NCI-H1694 treated with DMSO at 0.1 percent for 48 hours (cell line): ENCODE measurements around the gene CIBAR2.

ENCODE experiments used
- DNase-seq: peaks from one replicate; lab custom pipeline; 2025; lab: John Stamatoyannopoulos, UW

The CIBAR2 gene

DNA sequence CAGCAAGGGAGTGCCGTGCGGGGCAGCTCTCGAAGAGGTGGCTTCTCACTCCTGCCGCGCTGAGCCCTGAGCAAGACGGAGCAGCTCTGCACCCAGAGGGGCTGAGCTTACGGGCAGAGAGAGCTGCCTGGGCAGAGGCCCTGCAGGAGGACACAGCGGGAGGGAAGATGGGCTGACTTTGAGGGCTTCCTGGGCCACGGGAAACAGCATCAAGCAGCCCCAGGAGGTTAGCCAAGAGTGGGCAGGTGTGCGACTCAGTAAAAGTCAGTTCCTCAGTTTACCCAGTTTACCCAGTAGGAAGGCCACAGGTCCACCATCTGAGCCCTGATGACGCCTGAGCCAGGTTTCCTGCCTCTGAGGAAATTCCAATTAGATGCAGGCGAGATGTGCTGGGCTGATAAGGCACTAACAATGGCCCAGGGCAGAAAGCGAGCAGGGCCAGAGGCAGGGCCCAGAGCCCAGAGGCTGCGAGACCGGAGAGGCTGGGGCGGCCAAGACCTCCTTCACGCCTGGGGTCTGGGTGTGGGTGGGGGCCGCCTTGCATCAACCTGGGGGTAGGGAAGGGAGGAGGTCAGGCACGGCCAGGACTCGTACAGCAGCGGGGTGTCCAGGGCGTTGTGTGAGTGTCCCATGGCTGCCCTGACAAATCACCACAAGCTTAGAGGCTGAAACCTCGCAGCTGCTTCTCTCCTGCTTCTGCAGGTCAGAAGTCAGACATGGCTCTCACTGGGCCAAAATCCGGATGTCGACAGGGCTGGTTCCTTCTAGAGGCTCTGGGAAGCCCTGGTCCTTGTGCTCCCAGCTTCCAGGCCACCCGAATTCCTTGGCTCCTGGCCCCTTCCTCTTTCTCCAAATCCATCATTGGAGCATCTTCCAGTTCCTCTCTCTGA, 32.0 kb upstream of the CIBAR2 start:
- DNase-seq = no peak

- no peak for DNase-seq
Observed at GRCh38 chr16:85142771-85143211, 30.5 kb upstream of the CIBAR2 start.

- no peak for DNase-seq
Observed at GRCh38 chr16:85142129-85142513, 29.8 kb upstream of the CIBAR2 start.

DNA sequence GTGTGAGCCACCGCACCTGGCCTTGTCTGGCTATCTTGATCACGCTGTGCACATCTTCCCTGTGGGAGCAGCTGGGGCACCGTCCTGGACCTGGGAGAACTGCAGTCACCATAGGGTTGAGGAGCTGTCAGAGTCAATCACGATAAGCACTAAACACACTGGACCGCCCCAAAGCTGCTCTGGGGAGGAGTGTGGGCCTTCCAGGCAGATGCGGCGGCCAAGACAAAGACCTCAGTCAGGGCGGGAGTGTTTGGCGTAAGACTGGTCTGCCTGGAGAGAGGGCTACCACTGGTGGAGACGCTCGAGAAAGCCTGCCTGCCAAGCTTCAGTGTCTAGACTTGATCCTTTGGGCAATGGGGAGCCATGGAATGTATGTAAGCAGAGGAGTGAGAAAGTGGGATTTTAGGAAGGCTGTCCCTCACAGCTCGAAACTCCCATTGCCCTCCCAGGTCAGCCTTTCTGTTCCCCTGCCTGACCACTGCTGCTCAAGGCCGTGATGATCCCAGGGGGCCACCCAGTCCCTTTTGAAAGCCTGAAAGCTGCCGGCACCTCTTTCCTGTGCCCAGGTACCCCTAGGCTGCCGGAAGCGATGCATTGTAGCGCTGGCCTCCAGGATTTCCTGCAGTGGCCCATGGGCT, 29.3 kb upstream of the CIBAR2 start:
- DNase-seq = no peak

DNA sequence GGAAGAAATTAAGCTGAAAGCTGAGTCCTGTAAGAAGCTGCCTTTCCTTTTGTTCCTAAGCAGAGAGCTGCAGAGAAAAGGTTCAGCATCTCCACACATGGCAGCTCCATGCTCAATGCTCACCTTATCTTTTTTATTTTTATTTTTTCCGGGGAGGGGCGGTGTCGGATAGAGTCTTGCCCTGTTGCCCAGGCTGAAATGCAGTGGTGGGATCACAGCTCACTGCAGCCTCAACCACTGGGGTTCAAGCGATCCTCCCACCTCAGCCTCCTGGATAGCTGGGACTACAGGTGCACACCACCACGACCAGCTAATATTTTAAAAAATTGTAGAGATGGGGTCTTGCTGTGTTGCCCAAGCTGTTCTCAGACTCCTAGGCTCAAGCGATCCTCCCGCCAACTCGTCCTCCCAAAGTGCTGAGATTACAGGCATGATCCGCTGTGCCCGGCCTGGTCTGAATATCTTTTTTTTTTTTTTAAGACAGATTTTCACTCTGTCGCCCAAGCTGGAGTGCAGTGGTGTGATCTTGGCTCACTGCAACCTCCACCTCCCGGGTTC, 28.3 kb upstream of the CIBAR2 start:
- no peak for DNase-seq

GRCh38 chr16:85139881-85140339, 27.6 kb upstream of the CIBAR2 start:
- DNase-seq = no peak

GRCh38 chr16:85138825-85139627, 26.8 kb upstream of the CIBAR2 start:
- DNase-seq = no peak

- no peak for DNase-seq
Observed at GRCh38 chr16:85138073-85138824, 26.0 kb upstream of the CIBAR2 start.

DNA sequence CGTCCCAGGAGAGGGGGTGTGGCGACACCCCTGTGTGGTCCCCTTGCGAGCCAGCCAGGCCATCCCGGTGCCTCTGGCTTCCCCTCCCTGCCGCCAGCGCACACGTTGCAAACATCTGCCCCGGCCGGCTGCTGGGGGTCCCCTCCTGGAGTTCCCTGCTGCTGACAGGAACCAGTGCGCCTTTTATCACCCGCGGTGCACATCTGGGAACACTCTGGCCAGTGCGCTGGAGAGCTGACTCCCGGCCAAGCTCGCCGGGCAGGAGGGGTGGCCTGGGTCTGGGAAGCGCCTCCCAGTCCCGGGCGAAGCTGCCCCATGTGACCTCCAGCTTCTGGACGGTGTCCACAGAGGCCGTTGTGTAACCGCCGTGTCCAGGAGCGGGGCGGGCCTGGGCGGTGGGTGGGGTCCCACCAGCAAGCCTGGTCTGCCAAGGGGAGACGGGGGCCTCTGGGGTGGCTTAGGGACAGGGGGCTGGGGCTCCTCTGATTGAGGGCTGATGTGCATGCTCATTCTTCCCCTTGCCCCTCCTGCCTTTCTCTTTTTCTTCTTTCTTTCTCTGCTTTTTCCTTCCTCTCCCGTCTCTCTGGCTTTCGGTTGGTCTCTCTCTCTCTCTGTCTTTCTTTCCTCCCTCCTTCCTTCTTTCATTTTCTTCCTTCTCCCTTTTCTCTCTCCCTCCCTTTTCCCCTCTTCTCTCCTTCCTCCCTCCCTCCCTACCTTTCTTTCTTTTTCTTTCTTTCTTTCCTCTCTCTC, 25.2 kb upstream of the CIBAR2 start:
- no peak for DNase-seq

DNA sequence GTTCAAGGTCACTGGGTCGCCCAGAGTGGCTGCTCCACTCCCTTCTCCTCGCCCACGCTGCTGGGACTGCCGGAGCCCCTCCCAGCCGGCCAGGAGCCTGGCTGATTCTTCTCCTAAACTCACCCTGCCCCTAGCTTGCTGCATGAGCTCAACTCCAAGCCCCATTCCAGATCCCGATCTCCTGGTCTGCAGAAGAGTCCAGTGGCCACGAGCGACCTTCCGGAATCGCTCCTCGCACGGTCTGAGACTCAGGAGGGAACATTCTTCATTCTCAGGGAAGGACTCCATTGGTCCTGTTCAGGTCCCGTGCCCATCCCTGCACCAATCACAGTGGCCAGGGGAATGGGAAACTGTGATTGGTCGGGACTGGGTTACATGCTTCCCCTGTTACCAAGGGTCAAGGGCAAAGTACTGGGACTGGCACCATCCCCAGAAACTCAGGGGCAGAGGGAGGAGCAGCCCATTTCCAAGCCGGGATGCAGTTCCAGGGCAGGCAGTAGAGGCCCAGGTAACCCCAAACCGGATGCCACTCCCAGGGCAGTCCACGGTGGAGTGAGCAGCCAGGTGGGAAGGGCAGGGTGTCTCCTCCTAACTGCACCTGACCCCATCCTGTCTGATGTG, 24.5 kb upstream of the CIBAR2 start:
- DNase-seq = no peak

DNA sequence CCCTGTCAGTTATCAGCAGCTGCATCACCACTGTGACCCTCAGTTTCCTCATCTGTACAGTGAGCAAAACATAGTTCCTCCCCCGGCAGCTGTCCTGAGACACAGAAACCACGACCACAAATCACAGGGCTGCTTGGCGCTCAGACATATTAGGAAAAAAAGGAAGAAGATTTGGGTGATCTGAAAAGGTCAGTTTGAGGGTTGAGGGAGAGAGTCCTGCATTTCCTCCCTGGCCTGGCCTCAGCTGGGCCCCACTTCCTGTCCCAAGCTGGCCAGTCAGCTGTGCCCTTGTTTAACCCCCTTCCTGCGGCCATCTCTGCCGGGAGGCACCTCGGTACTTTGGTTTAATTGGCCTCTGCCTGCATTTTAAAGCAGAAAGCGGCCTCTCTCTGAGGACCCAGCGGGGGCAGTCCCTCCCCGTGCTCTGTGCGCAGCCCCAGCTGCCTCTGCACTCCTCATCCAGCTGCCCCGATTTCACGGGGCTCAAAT, 24.0 kb upstream of the CIBAR2 start:
- DNase-seq = no peak

DNA sequence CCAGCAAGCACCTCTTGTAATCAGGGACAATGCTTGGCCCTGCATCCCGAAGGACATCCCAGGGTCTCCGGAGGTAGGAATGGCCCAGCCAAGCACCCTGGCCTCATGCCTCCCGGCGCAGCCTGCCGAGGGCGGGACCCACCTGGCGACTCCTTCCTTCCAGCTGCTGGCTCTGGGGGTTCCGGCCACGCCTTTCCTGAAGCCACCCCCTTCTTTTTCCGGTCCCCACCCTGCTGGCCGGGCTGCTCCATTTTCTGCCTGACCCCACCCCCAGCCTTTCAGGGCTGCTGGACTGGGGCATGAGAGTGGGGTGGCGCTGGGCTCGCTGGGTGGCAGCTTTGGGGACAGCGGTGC, 22.5 kb upstream of the CIBAR2 start:
- no peak for DNase-seq

DNA sequence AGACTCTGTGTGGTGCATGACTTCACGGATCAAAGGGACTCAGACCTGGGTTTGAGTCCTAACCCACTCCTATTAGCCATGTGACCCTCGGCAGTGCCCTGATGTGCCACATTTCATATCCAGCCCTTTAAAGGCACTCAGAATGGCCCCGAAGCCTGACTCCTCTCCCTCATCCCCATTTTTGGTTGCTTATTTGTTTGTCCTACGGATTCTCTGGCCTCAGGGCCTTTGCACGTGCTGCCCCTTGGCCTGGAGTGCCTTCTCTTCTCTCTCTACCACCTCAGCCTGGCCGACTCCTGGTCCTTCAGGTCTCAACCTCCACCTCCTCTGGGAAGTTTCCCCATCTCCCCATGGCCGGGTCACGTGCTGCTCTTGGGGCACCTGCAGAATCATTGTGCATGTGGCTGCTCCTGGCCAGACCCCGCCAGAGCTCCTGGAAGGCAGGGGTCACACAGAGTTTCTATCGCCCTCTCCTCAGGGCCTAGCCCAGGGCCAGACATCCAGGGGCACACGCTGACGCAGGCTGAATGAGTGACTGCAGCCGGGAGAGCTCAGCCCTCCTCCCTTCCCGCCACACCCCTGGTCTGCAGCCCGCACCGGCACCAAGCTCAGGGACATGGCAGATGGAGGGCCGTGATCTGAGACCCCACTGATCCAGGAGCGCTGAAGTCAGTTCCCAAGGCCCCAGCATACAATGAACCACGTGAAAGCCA, 22.0 kb upstream of the CIBAR2 start:
- DNase-seq = no peak

- no peak for DNase-seq
Observed at GRCh38 chr16:85133290-85133599, 21.0 kb upstream of the CIBAR2 start.

GRCh38 chr16:85132456-85133289, 20.4 kb upstream of the CIBAR2 start:
- DNase-seq = no peak

- DNase-seq = no peak
Observed at GRCh38 chr16:85130705-85131028, 18.4 kb upstream of the CIBAR2 start.

DNA sequence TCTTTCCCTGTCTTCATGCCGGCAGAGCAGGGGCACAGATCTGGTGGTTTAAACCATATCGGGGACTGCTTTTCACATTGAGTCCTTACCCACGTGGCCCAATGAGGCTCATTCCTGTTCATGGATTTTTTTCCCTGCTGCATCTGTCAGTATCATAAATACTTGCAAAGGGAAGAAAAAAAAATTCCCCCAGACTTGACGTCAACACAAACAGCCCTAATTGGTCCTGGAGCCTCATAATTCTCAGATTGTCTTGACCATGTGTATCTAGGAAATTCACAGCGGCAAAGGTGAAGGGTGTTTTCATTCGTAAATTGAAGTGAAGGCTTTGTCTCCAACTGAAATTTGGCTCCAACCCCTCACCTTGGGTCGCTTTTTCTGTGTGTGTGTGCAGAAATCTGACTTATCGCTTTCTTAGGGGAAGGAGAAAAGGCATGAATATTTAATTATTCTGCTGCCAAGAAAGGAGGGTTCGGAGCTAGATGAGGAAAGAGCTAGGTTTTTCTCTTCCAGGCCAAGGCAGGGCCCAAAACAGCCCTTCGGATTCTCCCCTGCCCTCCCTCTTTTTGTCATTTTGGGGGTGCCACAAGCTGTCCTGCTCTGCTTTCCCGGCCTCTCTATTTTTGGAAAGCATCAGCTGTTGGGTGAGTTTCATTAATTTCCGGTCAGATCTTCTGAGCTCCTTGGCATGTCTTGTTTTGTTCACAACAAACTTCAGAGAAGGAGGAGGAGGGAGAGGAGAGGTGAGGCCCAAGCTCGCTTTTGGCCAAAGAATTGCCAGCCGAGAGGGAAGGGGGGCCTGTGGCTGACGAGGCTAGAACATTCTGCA, 17.8 kb upstream of the CIBAR2 start:
- peak; percentile 53 for DNase-seq
